Measurements from ENCODE around the gene BBLN.

BBLN gene

DNA sequence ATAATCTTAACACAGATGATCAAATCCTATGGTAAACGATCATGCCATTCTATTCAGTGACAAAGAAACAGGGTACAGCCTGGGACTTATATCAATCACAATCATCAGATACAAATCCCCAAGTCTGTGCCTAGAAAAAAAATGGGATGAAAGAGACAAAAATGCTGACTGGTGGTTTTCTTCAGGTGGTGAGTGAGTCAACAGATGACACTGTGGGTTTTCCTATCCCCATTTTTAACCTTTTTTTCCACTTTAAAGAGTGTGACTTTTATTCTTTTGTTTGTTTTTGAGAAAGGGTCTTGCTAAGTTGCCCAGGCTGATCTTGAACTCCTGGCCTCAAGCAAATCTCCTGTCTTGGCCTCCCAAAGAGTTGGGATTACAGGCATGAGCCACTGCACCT is 28.1 kb downstream of the BBLN start:
- TF ChIP-seq, protein P1, sequence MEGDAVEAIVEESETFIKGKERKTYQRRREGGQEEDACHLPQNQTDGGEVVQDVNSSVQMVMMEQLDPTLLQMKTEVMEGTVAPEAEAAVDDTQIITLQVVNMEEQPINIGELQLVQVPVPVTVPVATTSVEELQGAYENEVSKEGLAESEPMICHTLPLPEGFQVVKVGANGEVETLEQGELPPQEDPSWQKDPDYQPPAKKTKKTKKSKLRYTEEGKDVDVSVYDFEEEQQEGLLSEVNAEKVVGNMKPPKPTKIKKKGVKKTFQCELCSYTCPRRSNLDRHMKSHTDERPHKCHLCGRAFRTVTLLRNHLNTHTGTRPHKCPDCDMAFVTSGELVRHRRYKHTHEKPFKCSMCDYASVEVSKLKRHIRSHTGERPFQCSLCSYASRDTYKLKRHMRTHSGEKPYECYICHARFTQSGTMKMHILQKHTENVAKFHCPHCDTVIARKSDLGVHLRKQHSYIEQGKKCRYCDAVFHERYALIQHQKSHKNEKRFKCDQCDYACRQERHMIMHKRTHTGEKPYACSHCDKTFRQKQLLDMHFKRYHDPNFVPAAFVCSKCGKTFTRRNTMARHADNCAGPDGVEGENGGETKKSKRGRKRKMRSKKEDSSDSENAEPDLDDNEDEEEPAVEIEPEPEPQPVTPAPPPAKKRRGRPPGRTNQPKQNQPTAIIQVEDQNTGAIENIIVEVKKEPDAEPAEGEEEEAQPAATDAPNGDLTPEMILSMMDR (IDR thresholded peaks at IDR 0.05; ENCODE audit: control insufficient read depth, extremely low read depth, insufficient read depth), result no peak
- no peak overlapping the region for H3K4me3 ChIP-seq (ENCODE audit: low read depth, low read length)
- no peak for DNase-seq (ENCODE audit: low read depth)

DNA sequence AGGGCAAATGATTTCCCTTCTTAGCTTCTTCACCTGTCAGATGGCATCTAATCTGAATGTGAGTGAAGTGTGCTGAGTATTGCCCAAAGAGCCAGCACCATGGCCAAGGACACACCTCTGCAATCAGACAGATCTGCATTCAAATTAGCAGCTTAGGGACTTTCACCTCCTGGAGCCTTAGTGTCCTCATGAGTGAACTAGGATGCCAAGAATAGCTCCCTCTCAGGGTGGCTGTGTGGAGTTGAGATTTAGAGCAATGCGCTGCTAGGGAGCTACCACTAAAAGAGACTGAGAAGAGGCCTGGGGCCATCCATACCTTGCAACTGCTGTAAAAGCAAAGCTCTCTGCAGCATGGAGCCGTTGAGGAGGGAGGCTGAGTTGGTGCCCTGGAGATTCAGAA is 29.9 kb downstream of the BBLN start:
- DNase-seq (ENCODE audit: low read depth), result no peak
- TF ChIP-seq, protein P1 (IDR thresholded peaks at IDR 0.05; ENCODE audit: control insufficient read depth, extremely low read depth, insufficient read depth), result no peak
- H3K4me3 ChIP-seq (ENCODE audit: low read depth, low read length), result no peak overlapping the region

DNA sequence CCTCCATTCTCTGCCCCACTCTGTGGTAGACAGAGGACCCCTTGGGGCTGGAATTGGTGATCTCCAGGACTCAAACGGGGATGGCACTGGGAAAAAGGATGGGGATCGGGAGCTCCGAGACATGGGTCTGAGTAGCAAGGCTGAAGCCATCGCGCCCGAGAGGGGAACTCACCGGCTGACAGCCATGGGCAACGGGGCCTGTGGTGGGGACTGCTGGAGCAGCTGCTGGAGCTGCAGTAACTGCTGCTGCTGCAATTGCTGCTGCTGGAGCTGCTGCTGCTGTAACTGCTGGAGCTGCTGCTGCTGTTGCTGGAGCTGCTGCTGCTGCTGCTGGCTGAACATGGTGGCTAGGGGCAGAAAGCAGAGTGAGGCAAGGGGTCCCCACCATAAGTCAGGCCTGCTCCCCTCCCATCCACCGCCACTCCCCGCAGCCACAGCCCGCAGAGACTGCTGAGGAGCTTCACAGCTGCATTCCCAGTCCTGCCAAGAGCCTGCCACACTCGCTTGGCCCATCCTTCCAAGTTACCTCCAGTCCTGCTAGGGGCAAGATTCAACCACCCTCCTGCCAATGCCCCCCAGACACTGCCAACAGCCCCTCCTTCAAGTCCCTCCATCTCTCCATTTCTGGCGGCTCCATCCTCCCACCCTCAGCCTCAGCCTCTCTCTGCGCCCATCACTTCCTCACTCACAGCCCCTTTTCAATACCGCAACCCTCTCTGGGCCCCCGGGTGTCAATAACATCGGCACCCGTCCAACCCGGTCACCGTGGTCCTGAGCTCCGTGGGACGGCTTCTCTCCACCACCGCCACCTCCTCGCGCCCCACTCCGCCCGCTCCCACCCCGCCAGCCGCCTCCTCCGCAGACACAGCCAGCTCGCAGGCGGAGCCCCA is 30.7 kb downstream of the BBLN start:
- no peak for DNase-seq (ENCODE audit: low read depth)
- TF ChIP-seq, protein P1 (IDR thresholded peaks at IDR 0.05; ENCODE audit: control insufficient read depth, extremely low read depth, insufficient read depth), result no peak
- peak overlapping the region; percentile 89 for H3K4me3 ChIP-seq (ENCODE audit: low read depth, low read length)

GRCh38 chr9:128191406-128192046 is 31.5 kb downstream of the BBLN start, which contains the start of gene CIZ1:
TSS of gene CIZ1 (minus strand) at chr9:128191572. CDS start at chr9:128190857, 715 bp downstream.
- TF ChIP-seq, protein P1 (IDR thresholded peaks at IDR 0.05; ENCODE audit: control insufficient read depth, extremely low read depth, insufficient read depth), result peak; percentile 83

GRCh38 chr9:128192601-128193371 is 32.7 kb downstream of the BBLN start:
- H3K4me3 ChIP-seq (ENCODE audit: low read depth, low read length), result no peak overlapping the region
- DNase-seq (ENCODE audit: low read depth), result peak; percentile 4
- TF ChIP-seq, protein P1 (IDR thresholded peaks at IDR 0.05; ENCODE audit: control insufficient read depth, extremely low read depth, insufficient read depth), result peak; percentile 25; the same call in 1 of the 2 replicates

More at GRCh38 chr9:128191406-128192046, 31.5 kb downstream of the BBLN start, which contains the start of gene CIZ1:
- peak within 1 kb of the TSS; percentile 89 for H3K4me3 ChIP-seq (ENCODE audit: low read depth, low read length)
- peak; percentile 7 for DNase-seq (ENCODE audit: low read depth)

GRCh38 chr9:128193469-128194096 is 33.5 kb downstream of the BBLN start:
- TF ChIP-seq, protein P1 (IDR thresholded peaks at IDR 0.05; ENCODE audit: control insufficient read depth, extremely low read depth, insufficient read depth), result no peak
- H3K4me3 ChIP-seq (ENCODE audit: low read depth, low read length), result no peak overlapping the region

More at GRCh38 chr9:128193469-128194096, 33.5 kb downstream of the BBLN start:
- no peak for DNase-seq (ENCODE audit: low read depth)
